HPDE6-E6E7 (cell line): ENCODE results near the gene PPDPF.
"Not testable (repeated sequence)": the region's sequence is repeated elsewhere in the genome, so short reads cannot be mapped to it uniquely, and the experiment has no call there.

ENCODE experiments used
- DNase-seq: peaks from one replicate; pipeline ENCODE4 v3.0.0; 2011; ENCODE audit warnings: missing footprints; ENCODE audit errors: extremely low spot score

PPDPF gene

GRCh38 chr20:63520504-63520933 is at the start of gene PPDPF:
TSS of gene PPDPF (plus strand) at chr20:63520765. CDS start at chr20:63521309, 544 bp downstream.
- DNase-seq, result peak; percentile 96

- DNase-seq, result no peak
Observed at GRCh38 chr20:63471002-63471716, 49.4 kb upstream of the PPDPF start.

GRCh38 chr20:63471717-63471980 is 48.9 kb upstream of the PPDPF start:
- DNase-seq, result no peak

- DNase-seq, result no peak
Observed at GRCh38 chr20:63471981-63472831, 48.4 kb upstream of the PPDPF start, which contains the start of gene KCNQ2. TSS of gene KCNQ2 (minus strand) at chr20:63472655. CDS start at chr20:63472463, 192 bp downstream.

GRCh38 chr20:63472862-63473390 is 47.6 kb upstream of the PPDPF start:
- no peak for DNase-seq

- no peak for DNase-seq
Observed at GRCh38 chr20:63473555-63474449, 46.8 kb upstream of the PPDPF start.

- no peak for DNase-seq
Observed at GRCh38 chr20:63475209-63475608, 45.4 kb upstream of the PPDPF start.

- no peak for DNase-seq
Observed at GRCh38 chr20:63477061-63477616, 43.4 kb upstream of the PPDPF start.

- DNase-seq, result no peak
Observed at GRCh38 chr20:63477944-63478343, 42.6 kb upstream of the PPDPF start.

- no peak for DNase-seq
Observed at GRCh38 chr20:63478346-63479302, 41.9 kb upstream of the PPDPF start.

GRCh38 chr20:63479695-63480419 is 40.7 kb upstream of the PPDPF start:
- not testable (repeated sequence) for DNase-seq

- no peak for DNase-seq
Observed at GRCh38 chr20:63481503-63481902, 39.1 kb upstream of the PPDPF start.

- no peak for DNase-seq
Observed at GRCh38 chr20:63482021-63482587, 38.5 kb upstream of the PPDPF start.

- no peak for DNase-seq
Observed at GRCh38 chr20:63483834-63484233, 36.7 kb upstream of the PPDPF start.

GRCh38 chr20:63484236-63484635 is 36.3 kb upstream of the PPDPF start:
- DNase-seq, result no peak

GRCh38 chr20:63484651-63485403 is 35.7 kb upstream of the PPDPF start:
- no peak for DNase-seq

GRCh38 chr20:63486300-63486855 is 34.2 kb upstream of the PPDPF start:
- no peak for DNase-seq

GRCh38 chr20:63487116-63487764 is 33.3 kb upstream of the PPDPF start:
- no peak for DNase-seq
